A673 (cell line): ENCODE results near the gene ABCD3.

Experiments used
- EZH2 ChIP-seq: fragments of 200-600 bp; sonication (generic); IDR thresholded peaks from 2 replicates; pipeline ENCODE4 v1.6.1; 2017; ENCODE audit warnings: borderline replicate concordance, low read depth, mild to moderate bottlenecking, mixed read lengths, antibody characterized with exemption, low read length; ENCODE audit not compliant: poor library complexity, severe bottlenecking
- TF ChIP-seq, protein P1 (sequence below): fragments of 300-800, 200-600 bp; sonication (generic); conservative IDR thresholded peaks from 2 replicates; pipeline ENCODE4 v1.5.1; 2017; ENCODE audit warnings: low read depth, mild to moderate bottlenecking, antibody characterized with exemption, low read length, moderate library complexity, mixed read lengths

DNA sequence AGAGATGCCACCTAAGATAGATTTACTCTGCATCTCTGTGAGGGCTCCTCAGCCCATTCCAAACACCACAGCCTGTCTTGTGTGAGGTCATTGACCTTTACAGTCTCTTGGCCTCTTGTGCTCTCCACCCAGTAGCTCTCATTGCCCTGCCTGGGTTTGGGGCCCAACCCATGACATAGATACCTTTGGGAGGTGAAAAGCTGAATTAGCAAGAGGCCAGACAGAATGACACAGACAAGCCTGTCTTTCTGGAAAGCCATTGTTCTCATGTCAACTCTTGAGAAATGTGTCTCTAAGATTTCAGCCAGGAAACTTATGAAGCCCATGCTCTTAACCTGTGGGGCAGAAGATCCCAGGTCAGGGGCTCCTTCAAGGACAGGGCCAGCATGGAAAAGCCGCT, 141.7 kb downstream of the ABCD3 start:
- TF ChIP-seq, protein P1, sequence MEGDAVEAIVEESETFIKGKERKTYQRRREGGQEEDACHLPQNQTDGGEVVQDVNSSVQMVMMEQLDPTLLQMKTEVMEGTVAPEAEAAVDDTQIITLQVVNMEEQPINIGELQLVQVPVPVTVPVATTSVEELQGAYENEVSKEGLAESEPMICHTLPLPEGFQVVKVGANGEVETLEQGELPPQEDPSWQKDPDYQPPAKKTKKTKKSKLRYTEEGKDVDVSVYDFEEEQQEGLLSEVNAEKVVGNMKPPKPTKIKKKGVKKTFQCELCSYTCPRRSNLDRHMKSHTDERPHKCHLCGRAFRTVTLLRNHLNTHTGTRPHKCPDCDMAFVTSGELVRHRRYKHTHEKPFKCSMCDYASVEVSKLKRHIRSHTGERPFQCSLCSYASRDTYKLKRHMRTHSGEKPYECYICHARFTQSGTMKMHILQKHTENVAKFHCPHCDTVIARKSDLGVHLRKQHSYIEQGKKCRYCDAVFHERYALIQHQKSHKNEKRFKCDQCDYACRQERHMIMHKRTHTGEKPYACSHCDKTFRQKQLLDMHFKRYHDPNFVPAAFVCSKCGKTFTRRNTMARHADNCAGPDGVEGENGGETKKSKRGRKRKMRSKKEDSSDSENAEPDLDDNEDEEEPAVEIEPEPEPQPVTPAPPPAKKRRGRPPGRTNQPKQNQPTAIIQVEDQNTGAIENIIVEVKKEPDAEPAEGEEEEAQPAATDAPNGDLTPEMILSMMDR = no peak
- no peak for TF ChIP-seq EZH2
